HS-27A (cell line): Measurements from ENCODE around the gene CADM1.

Source experiments
- DNase-seq: peaks from one replicate; pipeline ENCODE4 v3.0.0-alpha.2; 2012; ENCODE audit warnings: low read depth, missing footprints

The CADM1 gene

DNA sequence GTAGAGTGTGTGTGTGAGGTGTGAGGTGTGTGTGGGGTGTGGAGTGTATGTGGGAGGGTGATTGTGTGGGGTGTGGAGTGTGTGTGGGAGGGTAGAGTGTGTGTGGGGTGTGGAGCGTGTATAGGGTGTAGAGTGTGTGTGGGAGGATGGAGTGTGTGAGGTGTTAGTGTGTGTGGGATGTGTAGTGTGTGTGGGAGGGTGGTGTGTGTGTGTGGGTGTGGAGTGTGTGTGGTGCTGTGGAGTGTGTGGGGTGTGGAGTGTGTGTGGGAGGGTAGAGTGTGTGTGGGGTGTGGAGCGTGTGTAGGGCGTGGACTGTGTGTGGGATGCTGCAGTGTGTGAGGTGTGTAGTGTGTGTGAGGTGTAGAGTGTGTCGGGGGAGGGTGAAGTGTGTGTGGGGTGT, 356.1 kb downstream of the CADM1 start:
- DNase-seq, result no peak

DNA sequence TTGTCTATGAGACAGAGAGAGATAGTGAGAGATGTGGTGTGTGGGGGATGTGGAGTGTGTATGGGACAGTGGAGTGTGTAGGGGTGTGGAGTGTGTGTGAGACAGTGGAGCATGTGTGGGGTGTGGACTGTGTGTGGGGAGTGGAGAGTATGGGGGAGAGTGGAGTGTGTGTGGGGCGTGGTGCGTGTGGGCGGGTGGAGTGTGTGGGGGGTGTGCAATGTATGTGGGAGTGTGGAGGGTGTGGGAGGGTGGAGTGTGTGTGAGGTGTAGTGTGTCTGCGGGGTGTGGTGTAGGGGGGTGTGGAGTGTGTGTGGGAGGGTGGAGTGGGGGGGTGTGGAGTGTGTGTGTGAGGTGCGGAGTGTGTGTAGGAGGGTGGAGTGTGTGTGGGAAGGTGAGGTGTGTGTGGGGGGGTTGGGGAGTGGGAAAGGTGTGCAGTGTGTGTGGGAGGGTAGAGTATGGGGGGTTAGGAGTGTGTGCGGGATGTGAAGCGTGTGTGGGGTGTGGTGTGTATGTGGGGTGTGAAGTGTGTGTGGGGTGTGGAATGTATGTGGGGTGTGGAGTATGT, 356.9 kb downstream of the CADM1 start:
- DNase-seq, result no peak

DNA sequence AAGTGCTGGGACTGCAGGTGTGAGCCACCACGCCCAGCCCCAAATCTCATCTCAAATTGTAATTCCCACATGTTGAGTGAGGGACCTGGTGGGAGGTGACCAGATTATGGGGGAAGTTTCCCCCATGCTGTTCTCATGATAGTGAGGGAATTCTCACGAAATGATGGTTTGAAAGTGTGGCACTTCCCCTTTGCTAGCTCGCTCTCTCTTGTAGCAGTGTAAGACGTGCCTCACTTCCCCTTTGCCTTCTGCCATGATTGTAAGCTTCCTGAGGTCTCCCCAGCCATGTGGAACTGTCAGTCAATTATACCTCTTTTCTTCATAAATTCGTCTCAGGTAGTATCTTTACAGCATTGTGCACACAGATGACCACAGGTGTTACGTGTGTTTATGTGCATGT, 357.8 kb downstream of the CADM1 start:
- no peak for DNase-seq

DNA sequence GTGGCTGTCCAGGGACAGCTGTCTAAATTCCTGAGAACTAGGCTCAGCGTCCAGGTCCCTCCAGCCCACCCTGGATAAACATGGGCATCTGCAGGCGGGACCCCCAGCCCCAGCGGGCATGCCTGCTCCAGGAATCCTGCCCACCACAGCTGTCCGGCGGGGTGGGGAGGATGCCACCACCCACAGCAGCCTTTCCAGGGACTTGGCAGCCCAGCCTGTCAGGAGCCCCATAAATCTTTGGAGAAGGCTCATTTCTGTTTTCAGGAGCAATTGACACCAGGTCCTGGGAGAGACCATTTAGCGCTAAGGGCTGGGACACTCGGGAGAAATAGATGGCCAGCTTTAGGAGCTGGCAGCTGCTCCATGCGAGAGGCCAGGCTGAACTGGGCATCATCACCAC, 358.9 kb downstream of the CADM1 start:
- no peak for DNase-seq

DNA sequence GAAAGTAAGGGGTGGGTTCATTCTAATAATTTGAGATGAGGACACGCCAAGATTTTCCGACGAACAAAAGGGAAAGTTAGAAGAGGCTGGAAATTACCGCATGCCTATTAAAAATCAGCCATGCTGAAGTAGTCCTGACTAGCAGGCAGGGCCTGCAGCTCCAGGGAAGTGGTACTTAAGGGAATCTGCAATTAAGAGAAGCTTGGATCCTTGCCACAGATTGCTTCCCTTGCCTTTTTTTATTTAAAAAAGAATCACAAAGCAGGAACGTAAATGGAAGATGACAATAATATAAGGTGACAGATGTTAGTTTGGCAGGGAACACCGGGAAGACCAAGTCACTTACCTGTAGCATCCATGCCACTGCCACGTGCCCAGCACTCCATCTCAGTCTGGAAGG, 359.3 kb downstream of the CADM1 start:
- DNase-seq, result no peak

DNA sequence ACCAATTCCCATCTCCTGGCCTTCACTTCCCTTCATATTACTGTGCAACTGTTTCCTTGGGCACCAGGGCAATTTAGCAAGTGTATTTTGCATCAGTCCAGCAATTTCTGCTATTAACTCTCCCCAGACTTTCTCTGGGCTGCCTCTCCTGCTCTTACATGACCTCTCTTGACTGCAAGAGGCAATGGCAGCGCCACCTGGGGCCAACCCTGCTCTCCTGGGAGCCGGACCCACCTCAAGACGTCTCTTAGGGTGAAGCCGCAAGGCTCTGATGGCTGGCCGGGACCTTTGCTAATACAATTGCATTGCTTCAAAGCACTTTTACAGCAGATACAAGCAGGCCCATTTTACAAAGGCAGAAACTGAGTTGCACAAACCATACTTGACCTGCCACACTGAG, 360.2 kb downstream of the CADM1 start:
- DNase-seq, result no peak

DNA sequence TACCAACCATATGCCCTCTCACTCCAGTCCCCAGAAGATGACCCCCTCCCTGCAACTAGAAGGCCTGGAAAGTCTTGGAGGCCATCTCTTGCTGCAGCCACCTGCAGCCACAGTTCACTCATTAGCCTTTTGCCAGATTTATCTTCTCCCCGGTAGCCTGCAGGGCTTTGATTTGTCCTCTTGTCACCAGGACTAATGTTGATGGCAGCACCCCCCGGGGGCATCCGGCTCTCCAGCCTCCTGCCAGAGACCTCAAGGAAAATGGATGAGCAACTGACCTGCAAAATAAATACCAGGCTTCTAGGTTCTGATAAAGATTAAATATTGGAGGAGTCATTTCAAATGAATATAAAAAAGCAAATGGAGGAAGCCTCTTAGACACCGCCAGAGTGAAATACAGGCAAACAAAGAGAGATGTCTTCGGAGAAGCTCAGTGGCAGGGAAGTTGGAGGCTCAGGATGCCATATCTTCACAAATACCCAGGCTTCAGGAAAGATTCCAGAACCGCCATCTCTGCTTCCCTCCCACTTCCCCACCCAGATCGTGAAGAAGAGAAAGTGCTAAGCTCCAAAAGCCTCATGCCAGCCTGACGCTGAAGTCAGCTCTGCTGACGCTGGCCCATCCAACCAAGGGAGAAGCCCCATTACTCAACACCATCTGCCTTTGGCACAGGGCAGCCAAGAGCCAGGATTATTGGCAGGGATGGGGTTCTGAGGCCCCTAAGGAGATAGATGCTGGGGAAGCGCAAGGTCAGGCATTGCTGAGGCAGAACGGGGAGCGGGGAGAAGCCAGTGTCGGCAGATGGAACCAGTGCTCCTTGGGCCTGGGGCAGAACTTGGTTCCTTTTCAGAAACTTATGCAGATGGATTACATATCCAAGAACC, 362.7 kb downstream of the CADM1 start:
- no peak for DNase-seq

DNA sequence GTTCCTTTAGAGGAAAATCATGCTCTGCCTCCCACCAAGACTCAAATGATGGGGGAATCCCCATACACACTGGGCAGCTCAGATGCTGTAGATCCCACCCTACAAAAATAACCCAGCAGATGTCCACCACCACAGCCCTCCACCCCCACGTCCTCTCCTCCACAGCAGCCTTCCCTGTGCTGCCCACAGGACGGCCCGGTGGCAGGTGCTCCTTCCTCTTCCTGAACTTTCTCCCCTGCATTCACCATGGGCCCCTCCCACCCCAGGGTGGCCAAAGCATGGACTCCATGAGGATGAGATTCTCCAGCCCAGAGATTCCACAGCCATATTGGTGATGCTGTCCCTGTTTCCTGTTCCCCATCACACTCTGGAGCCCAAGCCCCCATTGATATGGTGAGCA, 368.3 kb downstream of the CADM1 start:
- DNase-seq, result no peak

DNA sequence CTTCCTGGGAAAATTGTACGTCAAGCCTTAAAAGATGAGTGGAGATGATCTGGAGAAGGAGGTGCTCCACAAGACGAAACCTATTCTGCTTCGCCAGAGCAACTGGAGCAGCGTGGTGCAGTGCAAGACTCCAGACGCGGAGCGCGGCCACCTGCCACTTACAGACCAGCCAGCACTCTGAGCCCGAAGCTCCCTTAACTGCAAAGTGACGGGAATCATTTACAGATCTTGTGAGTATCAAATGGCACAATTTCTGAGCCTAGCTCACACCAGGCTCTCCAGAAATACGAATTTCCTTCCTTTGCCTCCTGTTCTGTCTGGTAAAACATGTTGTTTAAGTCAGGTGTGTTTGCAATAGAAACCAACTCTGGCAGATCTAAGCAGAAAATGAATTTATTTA, 369.3 kb downstream of the CADM1 start:
- no peak for DNase-seq

DNA sequence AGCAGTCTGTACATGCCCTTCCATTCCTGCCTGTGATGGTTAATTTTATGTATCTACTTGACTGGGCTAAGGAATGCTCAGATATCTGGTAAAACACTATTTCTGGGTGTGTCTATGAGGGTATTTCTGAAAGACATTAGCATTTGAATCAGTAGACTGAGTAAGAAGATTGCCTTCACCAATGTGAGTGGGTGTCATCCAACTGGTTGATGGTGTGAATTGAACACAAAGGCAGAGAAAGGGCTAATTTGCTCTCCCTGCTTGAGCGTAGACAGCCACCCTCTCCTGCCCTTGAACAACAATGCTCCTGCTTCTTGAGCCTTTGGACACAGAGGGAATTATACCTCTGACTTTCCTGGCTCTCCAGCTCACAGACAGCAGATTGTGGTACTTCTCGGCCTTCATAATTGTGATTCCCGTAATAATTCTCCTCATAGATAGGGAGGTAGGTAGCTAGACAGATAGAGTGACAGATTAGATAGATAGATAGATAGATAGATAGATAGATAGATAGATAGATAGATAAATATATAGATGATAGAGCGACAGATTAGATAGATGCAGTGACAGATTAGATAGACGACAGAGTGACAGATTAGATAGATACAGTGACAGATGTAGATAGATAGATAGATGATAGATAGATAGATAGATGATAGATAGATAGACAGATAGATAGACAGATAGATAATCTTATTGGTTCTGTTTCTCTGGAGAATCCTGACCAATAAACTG, 370.6 kb downstream of the CADM1 start:
- no peak for DNase-seq

DNA sequence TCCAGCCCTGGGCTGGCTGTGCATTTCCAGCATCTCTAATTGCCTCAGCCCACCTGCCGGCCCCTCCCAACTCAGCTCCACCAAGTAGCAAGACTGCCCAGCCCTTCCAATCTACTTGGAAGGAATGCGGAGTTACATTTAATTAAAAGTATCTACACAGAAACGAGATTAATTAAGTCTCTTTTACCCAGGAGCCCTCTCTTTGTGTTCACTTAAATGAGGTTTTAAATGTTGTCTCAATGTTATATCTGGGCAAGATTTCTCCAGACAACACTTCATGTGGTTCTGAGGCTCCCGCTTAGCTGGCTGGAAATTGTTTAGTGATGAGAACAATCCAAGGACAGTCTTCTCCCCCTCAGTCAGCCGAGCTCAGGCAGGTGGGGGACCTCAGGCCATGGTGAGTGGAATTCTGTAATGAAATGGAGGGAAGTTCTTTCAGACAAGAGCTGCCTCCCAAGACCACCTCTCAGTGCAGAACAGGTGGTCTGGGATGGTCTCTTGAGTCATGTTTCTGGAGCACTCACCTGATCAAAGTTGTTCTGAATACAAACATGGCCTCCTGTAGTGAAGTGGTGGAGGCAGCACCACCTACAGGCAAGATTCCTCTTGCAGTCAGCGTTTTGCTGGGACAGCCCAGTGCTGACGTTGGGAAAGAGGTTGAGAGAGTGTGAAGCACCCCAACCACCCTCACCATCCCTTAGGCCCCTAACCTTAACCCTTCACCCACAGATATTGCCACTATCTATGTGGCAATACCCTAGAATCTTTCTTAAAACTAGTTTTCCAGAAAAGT, 371.6 kb downstream of the CADM1 start:
- no peak for DNase-seq

DNA sequence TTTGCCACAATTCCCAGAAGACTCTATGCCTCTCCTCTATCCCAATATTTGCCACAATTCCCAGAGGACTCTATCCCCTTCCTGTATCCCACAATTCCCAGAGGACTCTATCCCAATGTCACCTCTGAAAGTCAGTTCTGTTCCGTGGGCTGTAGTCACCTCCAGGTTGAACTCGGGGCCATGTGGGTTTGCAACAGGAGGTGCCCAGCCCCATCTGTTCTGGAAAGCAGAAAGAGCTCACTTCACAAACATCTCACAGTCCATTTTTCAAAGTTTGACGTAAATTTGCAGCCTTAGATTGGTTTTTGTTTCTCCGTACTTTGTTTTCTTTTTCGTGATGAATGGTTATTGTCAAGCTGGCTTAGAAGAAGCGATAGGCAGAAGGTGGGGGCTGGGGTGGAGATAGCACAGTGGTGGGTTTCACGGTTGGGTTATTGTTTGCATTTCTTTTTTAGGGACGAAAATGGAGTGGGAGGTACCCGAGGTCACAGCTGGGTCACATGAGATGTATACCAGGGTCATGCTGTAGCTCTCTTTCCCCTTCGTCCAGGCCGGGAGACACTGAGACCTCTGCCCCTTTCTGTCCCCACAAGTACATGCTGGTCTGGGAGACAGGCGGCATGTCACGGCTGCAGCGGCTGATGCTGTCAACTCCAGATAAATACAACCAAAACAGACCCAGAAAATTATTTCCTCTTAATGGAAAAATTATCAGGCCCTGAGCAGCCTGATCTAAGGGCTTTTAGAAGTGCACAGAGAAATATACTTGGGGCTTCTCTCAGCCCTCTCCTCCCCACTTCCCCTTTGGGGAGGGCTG, 374.5 kb downstream of the CADM1 start:
- no peak for DNase-seq

DNA sequence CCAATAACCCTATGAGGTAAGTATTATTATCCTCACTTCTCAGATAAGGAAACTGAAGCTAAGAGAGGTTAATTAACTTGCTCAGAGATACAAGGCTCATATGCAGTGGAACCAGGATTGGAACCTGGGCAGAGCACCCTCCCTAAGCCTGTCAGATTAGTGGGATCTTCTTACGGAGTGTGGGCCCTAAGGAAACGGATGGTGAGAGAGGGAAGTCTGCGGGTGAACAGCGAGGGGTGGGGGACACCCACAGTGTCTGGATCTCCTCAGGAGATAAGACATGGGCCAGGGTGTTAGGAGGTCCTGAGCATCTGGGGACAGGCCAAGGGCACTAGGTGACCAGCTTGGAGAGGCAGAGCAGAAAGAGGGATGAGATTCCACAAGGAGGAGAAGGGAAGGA, 376.0 kb downstream of the CADM1 start:
- DNase-seq, result no peak

DNA sequence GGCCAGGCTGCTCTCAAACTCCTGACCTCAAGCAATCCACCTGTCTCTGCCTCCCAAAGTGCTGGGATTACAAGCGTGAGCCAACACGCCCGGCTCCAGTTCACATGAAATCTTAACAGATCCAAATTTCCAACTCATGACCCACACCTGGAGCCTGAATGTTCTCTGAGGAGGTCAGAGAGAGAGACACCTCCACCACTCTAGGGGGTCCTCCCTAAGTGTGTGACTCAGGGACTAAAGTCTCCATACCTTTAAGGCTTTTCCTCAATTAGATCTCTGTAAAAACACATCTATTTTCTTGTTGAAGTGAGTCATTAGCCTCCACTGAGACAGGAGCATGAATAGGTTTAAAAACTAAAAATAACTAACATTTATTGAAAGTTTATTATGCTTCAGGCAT, 376.4 kb downstream of the CADM1 start:
- DNase-seq, result no peak

DNA sequence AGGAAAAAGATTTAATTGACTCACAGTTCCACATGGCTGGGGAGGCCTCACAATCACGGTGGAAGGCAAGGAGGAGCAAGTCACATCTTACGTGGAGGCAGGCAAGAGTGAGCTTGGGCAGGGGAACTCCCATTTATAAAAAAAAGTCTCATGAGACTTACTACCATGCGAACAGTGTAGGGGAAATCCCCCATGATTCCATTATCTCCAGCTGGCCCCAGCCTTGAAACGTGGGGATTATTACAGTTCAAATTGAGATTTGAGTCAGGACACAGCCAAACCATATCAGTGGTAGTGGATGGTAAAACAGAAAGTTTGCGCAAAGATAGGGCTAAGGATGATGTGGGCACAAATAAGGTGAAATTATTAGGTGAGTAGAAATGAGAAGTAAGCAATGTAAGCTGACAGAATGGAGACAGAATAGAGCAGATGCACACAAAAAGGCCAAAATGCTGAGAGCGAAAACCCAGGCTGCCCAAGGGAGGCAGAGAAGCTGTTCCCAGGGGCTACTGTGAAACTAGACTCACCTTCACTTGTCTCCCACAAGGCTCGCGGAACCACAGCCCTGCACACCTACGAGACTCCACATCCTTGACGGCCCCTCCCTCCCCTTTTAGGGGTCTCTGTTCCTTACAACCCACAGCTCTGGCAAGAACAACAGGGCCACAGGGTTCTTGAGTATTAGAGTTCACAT, 377.6 kb downstream of the CADM1 start:
- DNase-seq, result no peak

DNA sequence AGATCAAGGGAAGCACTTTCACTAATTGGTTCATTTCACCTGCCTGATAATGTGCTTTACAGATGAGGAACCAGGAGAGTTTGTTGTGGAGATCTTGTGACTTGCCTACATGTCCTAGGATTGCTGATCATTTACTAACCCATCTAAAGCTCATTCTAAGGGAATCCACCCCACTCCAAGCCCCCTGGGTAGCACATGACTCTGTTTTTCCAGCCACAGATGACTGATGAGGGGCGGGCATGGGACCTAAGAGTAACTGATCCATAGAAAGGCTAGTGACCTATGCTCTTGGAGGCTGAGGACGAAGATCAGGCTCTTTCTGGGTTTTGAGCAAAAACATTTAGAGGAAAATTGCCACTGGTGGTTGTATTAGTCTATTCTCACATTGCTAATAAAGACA, 378.1 kb downstream of the CADM1 start:
- no peak for DNase-seq

DNA sequence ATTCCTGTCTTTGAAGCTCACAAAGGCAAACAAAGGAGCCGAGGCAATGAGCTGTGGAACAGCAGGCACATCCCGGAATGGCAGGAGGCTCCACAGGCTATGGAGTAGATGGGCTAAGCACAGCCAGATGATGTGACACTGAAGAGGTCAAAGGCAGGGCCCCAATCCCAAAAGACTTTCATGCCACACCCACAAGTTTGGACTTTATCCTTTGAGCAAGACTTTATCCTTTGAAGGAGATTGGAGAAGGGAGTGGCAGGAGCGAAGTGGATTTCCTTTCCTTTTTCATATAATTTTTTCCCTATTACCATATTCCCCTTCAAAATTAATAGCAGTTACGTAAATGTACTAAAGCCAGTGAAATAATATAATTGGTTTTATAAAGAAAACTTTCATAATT, 379.4 kb downstream of the CADM1 start:
- DNase-seq, result no peak

DNA sequence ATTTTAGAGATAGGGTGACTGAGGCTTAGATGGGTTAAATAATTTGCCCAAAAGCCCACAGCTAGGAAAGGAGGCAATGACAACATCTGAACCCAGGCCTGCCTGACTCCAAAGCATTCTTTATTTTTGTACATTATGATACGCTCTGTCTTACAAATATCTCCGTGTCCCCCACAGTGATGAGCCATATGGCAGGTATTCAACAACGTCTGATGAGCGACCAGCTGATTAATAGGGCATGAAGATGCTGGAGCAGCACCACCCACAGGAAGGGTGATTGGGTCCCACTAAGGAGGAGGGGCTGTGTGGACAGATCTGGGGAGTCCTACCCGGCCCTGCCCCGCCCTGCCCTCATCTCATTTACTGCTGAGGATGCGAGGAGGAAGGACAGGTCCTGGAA, 380.6 kb downstream of the CADM1 start:
- DNase-seq, result no peak

DNA sequence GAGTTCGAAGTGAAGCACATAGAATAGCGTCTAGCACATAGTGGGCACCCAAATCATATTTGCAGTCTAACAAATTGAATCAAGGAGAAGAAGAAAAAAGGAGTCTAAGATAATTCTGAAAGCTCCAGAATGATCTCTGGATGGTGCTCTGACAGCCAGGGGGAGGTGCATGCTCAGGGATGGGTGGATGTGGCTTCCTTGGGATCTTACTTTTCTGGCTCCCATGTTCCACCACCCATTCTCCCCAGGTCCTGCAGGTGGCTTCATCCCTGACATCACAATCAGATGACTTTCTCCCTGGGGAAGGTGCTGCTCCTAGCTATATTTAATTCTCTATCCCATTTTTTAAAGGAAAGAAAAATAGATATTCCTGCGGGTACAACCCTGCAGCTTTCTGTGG, 381.9 kb downstream of the CADM1 start:
- DNase-seq, result no peak
